Measurements from ENCODE around the gene TMEM132A. TPM values are rescaled to one million over a fixed set of nuclear protein-coding genes. Genes with fewer than 3 reads are reported as not detected.

Gene TMEM132A
- polyA plus RNA-seq (ENCODE audit: insufficient read length), result 36.0 TPM

- DNase-seq (ENCODE audit: low read depth), result no peak
These were observed at the start of gene TMEM132A for GRCh38 chr11:60924110-60924905. TSS of gene TMEM132A (plus strand) at chr11:60924460. CDS start at chr11:60924634, 174 bp downstream.

DNA sequence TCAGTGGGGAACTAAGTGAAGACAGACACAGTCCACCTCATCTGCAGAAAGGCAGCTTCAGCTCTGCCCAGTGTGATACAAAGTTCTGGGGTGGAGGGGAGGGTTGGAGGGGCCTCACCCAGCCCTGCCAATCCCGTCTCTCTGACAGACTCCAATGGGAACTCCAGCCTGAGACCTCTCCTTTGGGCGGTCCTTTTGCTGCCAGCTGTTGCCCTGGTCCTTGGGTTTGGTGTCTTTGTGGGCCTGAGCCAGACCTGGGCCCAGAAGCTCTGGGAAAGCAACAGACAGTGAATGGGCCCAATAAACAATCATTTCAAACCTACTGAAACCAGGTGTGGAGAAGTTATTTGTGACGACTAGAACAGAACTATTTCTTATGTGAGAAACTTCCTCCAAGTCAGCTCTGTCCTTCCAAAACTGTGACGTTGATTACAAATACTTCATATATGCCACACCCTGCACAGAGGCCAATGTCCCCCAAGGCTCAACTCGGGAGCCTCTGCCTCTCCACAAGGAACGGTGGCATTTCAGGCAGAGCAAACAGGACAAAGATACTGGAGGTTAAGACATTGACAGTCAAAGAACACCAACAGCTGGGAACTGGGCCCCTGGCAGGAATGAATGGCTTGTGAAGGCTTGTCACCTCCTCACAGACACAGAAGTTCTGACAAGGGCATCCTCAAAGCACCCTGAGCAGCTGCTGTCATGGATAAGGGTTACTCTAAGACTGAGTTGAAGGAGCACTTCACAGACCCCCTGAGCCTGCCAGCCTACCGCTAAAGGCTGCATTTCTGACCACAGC, 48.7 kb upstream of the TMEM132A start:
- DNase-seq (ENCODE audit: low read depth), result no peak

DNA sequence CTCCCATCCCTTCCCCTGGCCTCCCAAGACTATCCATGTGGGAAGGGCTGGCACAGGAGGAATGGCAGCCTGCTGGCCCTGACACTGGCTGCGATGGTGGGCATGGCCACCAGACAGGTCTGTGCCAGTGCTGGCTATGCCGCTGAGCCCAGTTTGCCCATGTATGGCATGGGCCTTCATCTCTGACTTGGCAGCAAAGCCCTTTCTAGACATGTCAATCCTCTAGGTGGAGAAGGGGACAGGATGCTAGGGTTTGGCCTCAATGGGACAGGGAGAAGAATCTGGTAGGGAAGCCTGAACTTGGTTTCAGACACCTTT, 48.1 kb upstream of the TMEM132A start:
- no peak for DNase-seq (ENCODE audit: low read depth)

DNA sequence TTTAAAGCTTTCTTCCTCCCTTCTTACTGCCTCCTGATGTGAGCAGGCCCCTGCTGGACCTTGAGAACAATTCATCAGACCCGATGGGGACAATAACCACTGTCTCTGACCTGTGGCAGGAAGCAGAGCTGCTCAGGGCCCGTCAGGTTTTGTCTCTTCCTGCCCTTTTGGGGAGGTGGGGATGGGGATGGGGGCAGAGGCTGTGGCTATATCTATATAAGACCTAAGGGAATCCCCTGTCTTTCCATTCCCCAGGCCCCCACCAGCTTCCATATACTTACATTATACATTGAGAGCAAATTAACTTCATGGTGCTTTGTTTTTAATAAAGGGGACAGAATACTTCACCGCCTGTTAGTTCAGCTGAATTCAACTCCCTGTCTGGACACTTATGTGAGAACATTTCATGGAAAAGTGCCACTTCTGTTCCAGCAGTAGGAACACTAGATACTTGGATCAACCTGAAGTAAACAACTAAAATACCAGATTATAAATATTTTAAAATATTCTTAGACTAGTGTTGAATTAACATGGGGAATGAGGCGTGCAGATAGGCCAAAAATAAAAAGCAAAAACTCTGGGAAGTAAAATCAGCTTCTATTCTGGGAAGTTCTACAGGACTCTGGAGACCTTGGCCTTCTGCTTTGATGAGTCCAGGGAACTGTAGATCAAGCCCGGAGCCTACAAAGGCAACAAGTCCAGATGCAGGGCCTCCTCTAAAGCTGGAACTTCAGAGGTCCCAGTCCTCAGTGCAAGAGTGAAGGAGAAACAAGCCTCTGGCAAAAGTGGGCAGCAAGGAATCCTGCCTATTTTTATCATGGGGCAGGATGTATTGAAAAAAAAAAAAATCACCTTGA, 45.8 kb upstream of the TMEM132A start:
- DNase-seq (ENCODE audit: low read depth), result peak; percentile 73

- DNase-seq (ENCODE audit: low read depth), result no peak
These were observed 45.2 kb upstream of the TMEM132A start for GRCh38 chr11:60879104-60879503.

DNA sequence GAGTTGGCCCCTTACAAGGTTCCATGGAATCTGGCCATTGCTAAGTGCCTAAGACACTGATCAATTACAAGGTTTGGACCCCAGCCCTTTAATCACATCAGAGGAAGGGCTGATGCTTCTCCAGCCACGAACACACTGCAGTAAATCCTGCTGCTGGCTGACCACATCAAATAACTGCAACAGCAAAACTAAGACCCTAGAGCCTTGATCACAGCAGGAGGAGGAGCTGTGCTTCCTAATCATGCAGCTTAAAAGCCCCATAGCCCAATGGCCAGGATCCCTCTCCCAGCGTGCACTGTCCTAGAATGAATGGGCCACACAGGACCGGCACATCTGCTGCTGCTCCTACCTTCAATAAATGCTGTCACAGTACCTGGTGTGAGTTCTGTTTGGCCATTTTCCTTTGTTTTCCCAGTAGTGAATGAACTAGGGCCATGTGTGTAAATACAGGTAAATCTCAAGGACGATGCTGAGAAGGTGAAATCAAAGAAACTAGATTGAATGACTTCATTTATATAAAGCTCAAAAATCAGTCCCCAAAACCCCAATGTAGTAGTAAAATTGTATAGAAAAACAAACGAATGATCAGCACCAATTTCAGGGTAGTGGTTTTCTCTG, 44.2 kb upstream of the TMEM132A start:
- DNase-seq (ENCODE audit: low read depth), result no peak

DNA sequence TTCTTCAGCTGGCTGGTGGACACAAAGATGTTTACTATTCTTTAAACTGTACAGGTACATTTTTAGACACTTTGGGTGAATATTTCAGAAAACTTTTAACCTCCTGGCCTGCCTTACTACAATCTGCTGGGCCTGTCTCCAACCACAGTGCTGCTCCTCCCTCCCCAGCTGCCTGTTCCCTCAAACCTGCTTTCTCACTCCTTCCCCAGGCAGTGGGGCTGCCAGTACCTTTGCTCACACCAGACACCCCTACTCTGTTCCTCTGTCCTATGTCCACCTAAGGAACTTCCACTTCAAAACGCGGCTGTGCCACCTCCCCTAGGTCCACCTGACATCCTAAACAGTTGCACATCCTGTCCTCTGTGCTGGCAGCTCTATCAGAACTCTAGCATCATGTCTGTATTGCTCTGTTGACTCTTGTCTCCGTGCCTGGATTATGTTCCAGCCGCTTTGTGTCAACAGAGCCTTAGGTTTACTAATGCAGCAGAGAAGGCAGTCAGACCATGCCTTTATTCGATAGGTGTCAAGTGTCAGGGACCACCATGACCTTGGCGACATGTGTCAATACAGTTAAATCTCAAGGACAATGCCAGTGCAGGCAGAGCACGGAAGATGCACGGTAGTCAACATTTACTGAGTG, 43.5 kb upstream of the TMEM132A start:
- DNase-seq (ENCODE audit: low read depth), result no peak

DNA sequence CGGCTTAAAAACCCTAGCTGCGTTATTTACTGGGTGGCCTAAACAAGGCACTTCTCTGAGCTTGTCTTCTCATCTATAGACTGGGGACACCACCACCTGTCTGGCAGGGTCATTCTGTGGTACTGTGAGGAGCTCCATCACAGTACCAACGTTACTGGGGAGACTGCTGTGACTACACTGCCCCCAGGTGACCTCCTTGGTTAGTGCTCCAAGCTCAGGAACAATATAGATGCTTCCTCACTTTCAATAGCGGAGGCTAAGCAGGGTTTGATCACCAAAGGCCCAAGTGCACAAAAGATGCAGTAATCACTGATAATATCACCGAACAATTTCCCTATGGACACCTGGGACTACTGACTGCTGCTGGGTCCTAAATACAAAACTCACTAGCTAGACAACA, 36.7 kb upstream of the TMEM132A start:
- DNase-seq (ENCODE audit: low read depth), result no peak

- no peak for DNase-seq (ENCODE audit: low read depth)
These were observed 34.4 kb upstream of the TMEM132A start for GRCh38 chr11:60889869-60890311.

- DNase-seq (ENCODE audit: low read depth), result no peak
These were observed 33.6 kb upstream of the TMEM132A start for GRCh38 chr11:60890696-60891095.

DNA sequence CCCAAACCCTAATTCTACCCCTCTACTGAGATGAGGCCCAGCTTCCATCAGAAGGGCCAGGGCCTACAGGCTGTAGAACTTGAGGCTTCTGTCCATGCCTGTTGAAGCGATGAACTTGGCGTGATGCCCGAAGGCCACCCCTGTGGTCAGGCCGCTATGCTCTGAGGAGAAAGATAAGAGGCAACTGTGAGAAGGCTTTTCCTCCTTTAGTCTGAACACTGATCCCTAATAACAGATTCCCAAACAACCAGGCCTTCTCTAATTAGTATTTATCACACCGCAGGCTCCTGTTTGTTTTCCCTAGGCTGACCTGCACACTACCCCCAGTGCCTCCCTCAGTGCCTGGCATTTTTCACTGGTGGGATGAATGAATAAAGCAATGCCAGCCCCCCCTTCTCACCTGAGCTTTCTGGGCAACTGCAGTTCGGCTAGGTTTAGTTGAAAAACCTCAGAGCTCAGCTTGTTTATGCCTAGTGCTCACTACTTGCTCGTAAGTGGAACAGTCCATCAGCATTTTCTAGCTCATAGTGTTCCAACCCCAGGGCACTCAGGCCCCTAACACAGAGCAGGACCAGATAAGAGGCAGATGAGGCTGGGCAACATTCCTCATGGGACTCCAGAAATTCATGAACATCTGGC, 33.0 kb upstream of the TMEM132A start:
- DNase-seq (ENCODE audit: low read depth), result no peak

DNA sequence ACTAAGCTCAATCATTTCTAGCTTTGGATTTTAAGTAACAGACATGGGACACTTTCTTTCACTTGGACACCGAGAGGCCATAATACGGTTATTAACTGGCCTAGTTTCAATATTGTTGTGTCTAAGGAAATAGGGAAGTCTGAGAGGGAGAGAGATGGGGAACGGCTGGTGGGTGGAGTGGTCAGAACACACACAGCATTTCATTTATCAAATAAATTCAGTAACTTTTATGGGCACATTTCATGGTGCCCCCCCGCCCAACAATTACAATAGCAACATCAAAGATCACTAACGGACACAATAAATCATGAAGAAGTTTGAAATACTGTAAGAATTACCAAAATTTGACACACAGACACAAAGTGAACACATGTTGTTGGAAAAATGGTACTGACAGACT, 28.6 kb upstream of the TMEM132A start:
- DNase-seq (ENCODE audit: low read depth), result no peak

DNA sequence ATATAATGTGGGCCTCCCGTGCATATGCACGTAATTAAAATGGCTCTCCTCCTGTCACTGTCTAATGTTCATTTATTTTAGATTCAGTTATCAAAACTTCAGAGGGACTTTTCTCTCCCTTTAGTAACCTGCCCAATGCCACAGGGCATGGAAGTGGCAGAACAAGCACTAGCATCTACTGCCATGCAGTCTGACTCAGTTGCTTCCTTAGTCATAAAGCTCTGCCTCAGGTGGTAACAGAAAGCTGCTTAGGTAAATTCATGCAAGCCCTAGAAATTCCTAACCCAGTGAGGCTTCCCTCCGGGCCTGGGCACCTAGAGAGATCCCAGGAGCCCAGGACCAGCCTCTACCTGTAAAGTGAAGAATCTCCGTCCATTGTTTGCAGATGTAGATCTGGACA, 26.8 kb upstream of the TMEM132A start:
- DNase-seq (ENCODE audit: low read depth), result no peak

GRCh38 chr11:60899046-60899936, 25.0 kb upstream of the TMEM132A start:
- DNase-seq (ENCODE audit: low read depth), result no peak

GRCh38 chr11:60899977-60900376, 24.3 kb upstream of the TMEM132A start:
- no peak for DNase-seq (ENCODE audit: low read depth)

DNA sequence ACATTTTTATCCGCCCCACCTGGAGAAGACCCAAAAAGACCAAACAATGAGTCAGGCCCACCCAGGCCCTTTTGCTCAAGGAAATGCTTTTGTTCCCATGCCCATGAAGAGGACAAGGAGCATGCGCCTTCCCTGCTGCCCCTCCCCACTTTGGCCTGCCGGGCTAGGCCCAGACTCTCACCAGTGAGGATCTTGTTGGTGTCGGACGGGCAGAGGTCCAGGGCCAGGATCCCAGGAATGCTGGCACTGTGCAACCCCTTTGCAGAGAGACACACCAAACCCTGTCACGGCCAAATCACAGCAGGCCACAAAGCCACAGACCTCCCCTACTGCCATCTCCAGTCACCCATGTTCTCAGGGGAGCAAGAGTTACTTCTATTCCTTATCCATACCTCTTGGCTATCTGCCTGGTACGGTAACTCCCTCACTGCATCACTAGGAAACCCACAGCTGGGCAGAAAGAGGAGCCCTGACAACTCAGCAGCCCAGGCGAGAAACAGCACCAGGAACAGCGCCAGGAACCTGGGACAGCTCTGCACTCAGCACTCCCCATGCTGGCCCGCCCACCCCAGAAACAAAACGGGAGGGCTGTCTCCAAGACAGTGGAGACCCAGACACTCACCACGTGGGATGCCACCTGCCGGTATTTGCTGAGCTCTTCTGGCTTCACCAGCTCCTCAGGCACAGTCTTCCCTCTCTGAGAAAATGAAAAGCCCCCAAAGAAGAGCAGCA, 23.4 kb upstream of the TMEM132A start:
- DNase-seq (ENCODE audit: low read depth), result no peak

DNA sequence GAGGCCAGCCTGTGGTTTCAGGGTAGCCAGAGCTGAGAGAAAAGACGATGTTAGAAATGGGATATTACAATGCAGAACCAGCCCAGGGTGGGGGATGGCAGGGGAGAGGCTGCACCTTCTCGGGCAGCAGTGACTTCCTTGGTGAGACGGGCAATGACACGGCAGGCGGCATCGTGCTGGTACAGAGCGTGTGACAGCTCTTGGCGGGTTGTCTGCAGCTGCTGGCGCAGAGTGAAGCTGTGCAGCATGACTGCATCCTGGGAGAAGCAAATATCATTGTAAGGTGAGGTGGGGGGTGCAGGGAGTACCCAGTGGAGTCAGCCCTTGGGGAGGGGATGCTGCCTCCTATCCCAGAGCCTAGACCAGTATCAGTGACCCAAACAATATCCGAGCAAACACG, 21.6 kb upstream of the TMEM132A start:
- no peak for DNase-seq (ENCODE audit: low read depth)

GRCh38 chr11:60905047-60905446, 19.2 kb upstream of the TMEM132A start:
- DNase-seq (ENCODE audit: low read depth), result no peak

DNA sequence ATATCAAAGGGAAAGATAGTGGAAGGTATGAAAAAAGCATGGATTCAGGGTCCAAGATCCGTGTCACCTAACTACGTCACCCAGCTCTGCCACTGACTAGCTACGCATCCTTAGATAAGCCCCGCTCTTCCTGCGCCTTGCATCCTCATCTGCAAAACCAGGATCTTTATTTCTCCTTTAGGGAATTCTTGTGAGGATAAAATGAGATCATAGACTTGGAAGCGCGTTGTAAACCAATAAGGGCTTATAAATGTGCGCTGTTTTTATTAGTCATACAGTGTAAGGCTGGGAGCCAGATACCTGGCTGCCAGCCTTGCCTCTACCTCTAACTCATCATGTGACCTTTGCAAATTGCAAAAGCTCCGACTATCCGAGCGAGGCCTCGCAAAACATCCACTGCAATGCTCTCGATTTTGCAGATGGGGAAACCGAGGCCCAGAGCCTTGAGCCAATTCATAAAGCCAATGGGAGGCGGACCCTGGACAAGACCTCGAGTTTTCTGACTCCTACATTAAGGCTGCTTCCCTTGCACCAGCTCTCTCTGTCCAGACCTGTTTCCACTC, 18.6 kb upstream of the TMEM132A start:
- DNase-seq (ENCODE audit: low read depth), result no peak

All from forelimb muscle (tissue), 1 donor.